ENCODE measurements around the gene MOCS1.

The MOCS1 gene

GRCh38 chr6:39958947-39959346 lies 24.7 kb upstream of the MOCS1 start:
- Mint-ChIP-seq H3K36me3 (no peaks in the 10 kb centered on the region), H3K27ac (no peak overlapping the region), H3K9me3 (ENCODE audit: low read depth) (no peaks in the 10 kb centered on the region), H3K4me1 (ENCODE audit: low read depth) (no peaks in the 10 kb centered on the region), H3K27me3 (peaks cover 10% of the 10 kb centered on the region), H3K4me3 (no peak overlapping the region)

DNA sequence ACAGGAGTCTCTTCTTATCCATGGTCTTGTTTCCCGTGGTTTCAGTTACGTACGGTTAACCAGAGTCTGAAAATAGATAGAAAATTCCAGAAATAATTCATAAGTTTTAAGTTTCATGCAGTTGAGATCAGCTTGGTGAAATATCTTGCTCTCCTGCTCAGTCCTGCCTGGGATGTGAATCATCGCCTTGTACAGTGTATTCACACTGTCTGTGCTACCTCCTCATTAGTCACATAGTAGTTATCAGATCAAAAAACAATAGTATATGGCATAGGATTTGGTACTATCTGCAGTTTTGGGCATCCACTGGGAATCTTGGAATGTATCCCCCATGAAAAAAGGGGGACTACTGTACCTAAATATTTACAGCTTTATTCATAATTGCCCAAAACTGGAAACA lies 22.7 kb upstream of the MOCS1 start:
- no peak overlapping the region for H3K27ac Mint-ChIP-seq
- no peak overlapping the region for H3K4me3 Mint-ChIP-seq
- H3K36me3 Mint-ChIP-seq: no peaks in the 10 kb centered on the region
- H3K27me3 Mint-ChIP-seq: peaks cover 7% of the 10 kb centered on the region
- no peaks in the 10 kb centered on the region for H3K4me1 Mint-ChIP-seq (ENCODE audit: low read depth)
- no peaks in the 10 kb centered on the region for H3K9me3 Mint-ChIP-seq (ENCODE audit: low read depth)

DNA sequence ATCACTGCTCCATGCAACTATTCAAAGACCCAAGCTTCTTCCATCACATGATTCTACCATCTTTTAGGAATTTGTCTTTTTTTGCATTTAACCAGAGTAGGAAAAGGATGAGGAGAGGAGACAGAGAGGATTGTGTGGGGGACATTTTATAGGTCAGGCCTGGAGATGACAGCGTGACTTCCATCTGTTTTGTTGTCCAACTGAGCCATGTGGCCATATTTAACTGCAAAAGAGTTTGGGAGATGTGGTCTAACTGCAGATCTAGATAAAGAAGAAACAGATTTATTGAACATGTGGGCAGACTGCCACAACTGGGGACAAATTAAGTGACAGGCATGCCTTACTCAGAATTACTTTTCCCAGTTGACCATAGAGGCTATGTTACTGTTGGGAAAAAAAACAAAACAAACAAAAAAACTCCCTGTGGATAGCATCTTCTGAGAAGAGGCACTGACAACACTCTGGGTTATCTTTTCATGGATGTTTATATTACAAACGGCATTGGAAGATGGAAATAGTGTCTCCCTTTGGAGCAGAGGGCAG lies 18.9 kb upstream of the MOCS1 start:
- no peak overlapping the region for H3K4me3 Mint-ChIP-seq
- no peak overlapping the region for H3K27ac Mint-ChIP-seq
- H3K4me1 Mint-ChIP-seq (ENCODE audit: low read depth): no peaks in the 10 kb centered on the region
- H3K36me3 Mint-ChIP-seq: no peaks in the 10 kb centered on the region
- peaks cover 3% of the 10 kb centered on the region for H3K27me3 Mint-ChIP-seq
- H3K9me3 Mint-ChIP-seq (ENCODE audit: low read depth): no peaks in the 10 kb centered on the region

DNA sequence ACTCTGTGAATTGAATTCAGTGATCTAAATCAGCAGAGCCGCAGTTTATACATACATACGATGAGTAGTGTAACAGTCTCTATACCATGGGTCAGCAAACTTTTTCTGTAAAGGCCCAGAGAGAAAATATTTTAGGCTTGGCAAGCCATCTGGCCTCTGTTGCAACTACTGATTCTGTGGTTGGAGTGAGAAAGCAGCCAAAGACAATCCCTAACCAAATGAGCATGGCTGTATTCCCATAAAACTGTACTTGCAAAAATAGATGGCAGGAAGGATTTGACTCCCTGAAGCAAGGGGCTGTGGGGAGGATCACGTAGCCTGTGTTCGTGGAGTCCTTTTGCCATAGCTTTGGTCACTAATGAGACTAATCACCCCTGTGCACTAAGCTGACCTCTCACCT lies 17.9 kb upstream of the MOCS1 start:
- Mint-ChIP-seq H3K4me1 (ENCODE audit: low read depth) (no peaks in the 10 kb centered on the region), H3K9me3 (ENCODE audit: low read depth) (no peaks in the 10 kb centered on the region), H3K27me3 (no peaks in the 10 kb centered on the region), H3K36me3 (no peaks in the 10 kb centered on the region), H3K27ac (no peak overlapping the region), H3K4me3 (no peak overlapping the region)

DNA sequence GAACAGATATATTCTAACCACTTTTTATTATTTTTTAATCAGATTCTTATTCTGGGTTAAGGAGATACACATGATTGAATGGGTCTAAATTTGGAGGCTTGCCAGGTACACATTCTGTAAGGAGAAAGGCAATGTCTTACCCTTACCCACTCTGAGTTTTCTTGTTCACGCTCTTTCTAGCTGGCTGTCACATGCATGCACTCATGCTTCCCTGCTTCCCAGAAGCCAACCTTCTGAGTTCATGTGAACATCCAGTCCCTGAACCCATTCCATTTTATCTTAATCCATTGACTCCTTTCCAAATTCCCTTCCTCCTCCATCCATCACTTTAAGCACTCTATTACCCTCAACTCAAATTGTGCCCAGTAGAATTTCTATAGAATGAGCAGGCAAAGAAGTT lies 17.5 kb upstream of the MOCS1 start:
- Mint-ChIP-seq H3K27ac (no peak overlapping the region), H3K36me3 (no peaks in the 10 kb centered on the region), H3K4me3 (no peak overlapping the region), H3K9me3 (ENCODE audit: low read depth) (no peaks in the 10 kb centered on the region), H3K27me3 (no peaks in the 10 kb centered on the region), H3K4me1 (ENCODE audit: low read depth) (no peaks in the 10 kb centered on the region)

DNA sequence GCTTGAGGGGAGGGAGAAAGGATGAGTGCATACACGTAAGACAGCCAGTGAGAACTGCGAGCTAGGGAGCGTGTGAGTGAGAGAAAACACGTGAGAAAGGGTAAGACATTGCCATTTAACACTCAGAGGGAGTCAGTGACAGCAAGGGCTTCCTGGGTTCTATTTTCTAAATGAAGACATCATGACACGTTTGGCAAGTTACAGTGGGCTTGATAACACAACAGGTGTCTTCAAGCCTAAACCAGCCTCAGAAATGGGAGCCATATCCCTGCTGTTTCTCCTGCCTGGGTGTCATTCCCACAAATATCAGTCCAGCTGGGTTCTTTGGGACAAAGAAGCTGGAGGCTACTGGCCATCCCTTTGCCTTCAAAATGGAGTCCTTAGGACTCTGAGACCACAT lies 16.9 kb upstream of the MOCS1 start:
- H3K4me1 Mint-ChIP-seq (ENCODE audit: low read depth): no peaks in the 10 kb centered on the region
- H3K9me3 Mint-ChIP-seq (ENCODE audit: low read depth): no peaks in the 10 kb centered on the region
- H3K4me3 Mint-ChIP-seq: no peak overlapping the region
- no peaks in the 10 kb centered on the region for H3K27me3 Mint-ChIP-seq
- no peaks in the 10 kb centered on the region for H3K36me3 Mint-ChIP-seq
- H3K27ac Mint-ChIP-seq: no peak overlapping the region

DNA sequence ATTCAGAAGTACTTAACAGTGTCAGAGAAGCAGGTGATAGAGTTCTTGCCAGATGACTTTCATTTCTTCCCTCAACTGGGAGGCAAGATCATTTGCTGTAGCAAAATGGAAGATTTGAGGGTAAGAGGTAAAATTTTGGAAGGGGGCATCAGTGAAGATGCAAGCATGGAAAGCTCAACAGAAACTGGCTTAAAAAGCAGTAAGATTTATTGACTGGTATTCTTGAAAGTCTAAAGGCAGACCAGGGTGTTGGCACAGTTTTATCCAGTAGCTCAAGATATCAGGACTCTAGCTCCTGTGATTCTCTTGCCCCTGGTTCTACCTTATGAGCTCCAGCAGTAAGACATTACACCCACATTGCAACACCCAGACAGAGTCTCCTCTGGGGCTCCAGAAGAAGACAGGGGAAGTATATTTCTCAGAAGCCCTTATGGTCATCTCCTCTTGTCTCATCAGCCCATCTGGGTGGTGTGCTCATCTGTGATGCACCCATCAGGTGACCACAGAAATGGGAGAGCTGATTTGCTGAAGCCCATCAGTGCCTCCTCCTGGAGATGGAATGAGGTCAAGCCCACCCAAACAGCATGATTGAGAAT lies 16.0 kb upstream of the MOCS1 start:
- Mint-ChIP-seq H3K9me3 (ENCODE audit: low read depth) (no peaks in the 10 kb centered on the region), H3K4me1 (ENCODE audit: low read depth) (no peaks in the 10 kb centered on the region), H3K36me3 (no peaks in the 10 kb centered on the region), H3K27ac (no peak overlapping the region), H3K4me3 (no peak overlapping the region), H3K27me3 (no peaks in the 10 kb centered on the region)

GRCh38 chr6:39948199-39948791 lies 14.0 kb upstream of the MOCS1 start:
- peaks cover 1% of the 10 kb centered on the region for H3K27me3 Mint-ChIP-seq
- H3K36me3 Mint-ChIP-seq: no peaks in the 10 kb centered on the region
- H3K4me3 Mint-ChIP-seq: no peak overlapping the region
- H3K9me3 Mint-ChIP-seq (ENCODE audit: low read depth): no peaks in the 10 kb centered on the region
- H3K4me1 Mint-ChIP-seq (ENCODE audit: low read depth): no peaks in the 10 kb centered on the region
- no peak overlapping the region for H3K27ac Mint-ChIP-seq

DNA sequence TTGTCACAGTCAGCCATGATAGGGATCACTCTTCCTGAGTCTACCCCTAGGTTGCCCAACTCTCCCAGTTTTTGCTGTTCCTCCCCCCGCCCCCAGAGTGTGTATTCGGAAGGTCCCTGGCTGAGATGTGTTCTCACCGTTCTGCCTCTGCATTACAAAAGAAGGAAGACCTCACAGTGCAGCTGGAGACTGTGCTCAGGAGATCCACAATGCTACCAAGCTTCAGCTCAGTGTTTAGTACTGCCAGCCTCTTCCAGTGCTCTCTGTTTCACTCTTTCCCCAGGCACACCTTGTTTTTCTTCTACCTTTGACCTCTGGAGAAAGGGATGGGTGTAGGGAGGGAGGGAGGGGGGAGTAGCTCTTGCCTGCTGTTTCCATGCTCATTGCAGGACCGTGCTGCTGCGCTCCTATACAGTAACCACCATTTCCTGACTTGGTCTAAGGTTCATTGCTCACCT lies 13.4 kb upstream of the MOCS1 start:
- peaks cover 1% of the 10 kb centered on the region for H3K27me3 Mint-ChIP-seq
- no peak overlapping the region for H3K4me3 Mint-ChIP-seq
- no peaks in the 10 kb centered on the region for H3K4me1 Mint-ChIP-seq (ENCODE audit: low read depth)
- H3K27ac Mint-ChIP-seq: no peak overlapping the region
- no peaks in the 10 kb centered on the region for H3K9me3 Mint-ChIP-seq (ENCODE audit: low read depth)
- no peaks in the 10 kb centered on the region for H3K36me3 Mint-ChIP-seq

GRCh38 chr6:39945626-39946025 lies 11.4 kb upstream of the MOCS1 start:
- Mint-ChIP-seq H3K27ac (no peak overlapping the region), H3K36me3 (no peaks in the 10 kb centered on the region), H3K9me3 (ENCODE audit: low read depth) (no peaks in the 10 kb centered on the region), H3K4me3 (no peak overlapping the region), H3K4me1 (ENCODE audit: low read depth) (no peaks in the 10 kb centered on the region), H3K27me3 (peaks cover 1% of the 10 kb centered on the region)

- H3K4me1 Mint-ChIP-seq (ENCODE audit: low read depth): no peaks in the 10 kb centered on the region
- H3K27me3 Mint-ChIP-seq: peaks cover 1% of the 10 kb centered on the region
- H3K4me3 Mint-ChIP-seq: no peak overlapping the region
- H3K36me3 Mint-ChIP-seq: no peaks in the 10 kb centered on the region
- no peaks in the 10 kb centered on the region for H3K9me3 Mint-ChIP-seq (ENCODE audit: low read depth)
- no peak overlapping the region for H3K27ac Mint-ChIP-seq
Observed at GRCh38 chr6:39942903-39943580, 8.8 kb upstream of the MOCS1 start.

DNA sequence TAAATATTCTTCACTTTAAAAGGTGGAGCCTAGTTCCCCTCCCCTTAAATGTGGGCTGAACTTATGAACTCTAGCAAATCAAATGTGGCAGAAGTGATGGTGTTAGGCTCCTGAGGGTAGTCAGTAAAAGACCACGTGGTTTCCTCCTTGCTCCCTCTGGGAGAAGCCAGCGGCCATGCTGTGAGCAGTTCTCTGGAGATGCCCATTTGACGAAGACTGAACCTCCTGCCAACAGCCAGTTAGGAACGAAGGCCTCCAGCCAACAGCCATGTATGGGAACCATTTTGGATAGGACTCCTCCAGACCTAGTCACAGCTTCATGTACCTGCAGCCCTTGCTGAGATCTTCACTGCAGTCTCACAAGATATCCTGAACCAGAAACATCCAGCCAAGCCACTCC lies 7.6 kb upstream of the MOCS1 start:
- no peaks in the 10 kb centered on the region for H3K9me3 Mint-ChIP-seq (ENCODE audit: low read depth)
- H3K4me1 Mint-ChIP-seq (ENCODE audit: low read depth): no peaks in the 10 kb centered on the region
- H3K36me3 Mint-ChIP-seq: no peaks in the 10 kb centered on the region
- H3K27ac Mint-ChIP-seq: no peak overlapping the region
- H3K4me3 Mint-ChIP-seq: no peak overlapping the region
- peaks cover 1% of the 10 kb centered on the region for H3K27me3 Mint-ChIP-seq

DNA sequence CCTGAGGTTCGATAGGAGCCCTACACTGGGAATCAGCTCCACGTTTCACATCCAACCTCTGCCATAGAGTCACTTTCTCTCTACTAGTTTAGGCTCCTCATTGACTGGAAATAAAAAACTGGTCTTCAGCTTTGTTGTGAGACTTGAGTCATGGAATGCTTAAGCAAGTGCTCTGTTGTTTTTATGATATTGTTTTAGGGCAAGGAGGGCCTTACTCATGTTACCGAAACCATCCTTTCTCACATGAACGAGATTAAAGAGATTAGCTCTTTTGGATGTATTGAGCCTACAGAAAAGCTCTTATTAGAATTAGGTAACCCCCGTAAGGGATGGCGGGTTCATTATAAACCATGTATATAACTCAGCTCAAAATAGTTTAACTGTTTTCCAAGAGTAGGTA lies 6.9 kb upstream of the MOCS1 start:
- H3K27ac Mint-ChIP-seq: no peak overlapping the region
- H3K36me3 Mint-ChIP-seq: no peaks in the 10 kb centered on the region
- peaks cover 1% of the 10 kb centered on the region for H3K27me3 Mint-ChIP-seq
- no peaks in the 10 kb centered on the region for H3K9me3 Mint-ChIP-seq (ENCODE audit: low read depth)
- no peak overlapping the region for H3K4me3 Mint-ChIP-seq
- no peaks in the 10 kb centered on the region for H3K4me1 Mint-ChIP-seq (ENCODE audit: low read depth)

DNA sequence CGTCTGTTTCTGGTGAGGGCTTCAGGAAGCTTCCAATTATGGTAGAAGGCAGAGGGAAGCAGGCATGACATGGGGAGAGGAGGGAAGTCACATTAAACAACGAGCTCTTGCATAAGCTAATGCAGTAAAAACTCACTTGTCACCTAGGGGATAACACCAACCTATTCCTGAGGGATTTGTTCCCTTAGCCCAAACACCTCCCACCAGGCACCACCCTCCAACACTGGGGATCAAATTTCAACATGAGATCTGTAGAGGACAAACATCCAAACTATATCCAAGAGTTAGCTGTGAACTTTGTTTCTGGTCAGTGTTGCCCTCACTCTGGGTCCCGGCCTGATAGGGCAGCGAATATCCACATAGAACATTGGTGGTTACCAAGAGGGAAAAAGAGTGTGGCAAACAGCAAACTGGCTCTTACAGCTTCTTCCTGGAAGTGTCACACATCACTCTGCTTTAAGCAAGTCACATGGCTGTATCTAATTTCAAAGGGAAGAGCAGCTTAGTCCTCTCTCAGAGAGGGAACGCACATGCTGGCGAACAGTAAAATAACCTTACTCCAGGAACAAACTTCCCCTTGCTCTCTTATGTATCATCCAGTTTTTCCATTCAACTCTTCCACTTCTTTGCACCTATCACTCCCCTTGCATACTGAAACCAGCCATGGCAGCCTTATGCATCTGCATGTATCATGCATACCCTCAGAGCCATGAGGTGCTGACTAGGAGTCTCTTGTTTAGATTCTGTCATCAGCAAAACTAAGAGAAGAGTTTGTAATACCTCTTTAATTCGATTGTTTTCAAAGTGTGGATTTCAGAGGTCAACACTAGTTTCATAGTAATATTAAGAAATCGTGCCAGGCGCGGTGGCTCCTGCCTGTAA lies 4.8 kb upstream of the MOCS1 start:
- no peaks in the 10 kb centered on the region for H3K27me3 Mint-ChIP-seq
- no peak overlapping the region for H3K27ac Mint-ChIP-seq
- no peaks in the 10 kb centered on the region for H3K36me3 Mint-ChIP-seq
- peaks cover 11% of the 10 kb centered on the region for H3K4me1 Mint-ChIP-seq (ENCODE audit: low read depth)
- H3K9me3 Mint-ChIP-seq (ENCODE audit: low read depth): no peaks in the 10 kb centered on the region
- H3K4me3 Mint-ChIP-seq: no peak overlapping the region

Data from activated naive CD8-positive, alpha-beta T cell (primary cell).